ENCODE results near the gene ULK4.

The ULK4 gene

GRCh38 chr3:41660510-41660909, 301.4 kb downstream of the ULK4 start:
- no peaks in the 10 kb centered on the region for H3K36me3 ChIP-seq (ENCODE audit: low read depth)
- H3K27ac ChIP-seq (ENCODE audit: poor library complexity, severe bottlenecking): no peak overlapping the region
- H3K27me3 ChIP-seq (ENCODE audit: insufficient read depth, poor library complexity, severe bottlenecking): no peaks in the 10 kb centered on the region
- no peak for DNase-seq (ENCODE audit: low spot score)
- ATAC-seq (ENCODE audit: low read depth): no peak
- no peak overlapping the region for H3K4me3 ChIP-seq (ENCODE audit: severe bottlenecking)
- no peak for TF ChIP-seq CTCF (IDR thresholded peaks at IDR 0.05; ENCODE audit: poor library complexity, severe bottlenecking)
- no peaks in the 10 kb centered on the region for H3K4me1 ChIP-seq (ENCODE audit: insufficient read depth, poor library complexity, severe bottlenecking)
- no peaks in the 10 kb centered on the region for H3K9me3 ChIP-seq (ENCODE audit: severe bottlenecking)

DNA sequence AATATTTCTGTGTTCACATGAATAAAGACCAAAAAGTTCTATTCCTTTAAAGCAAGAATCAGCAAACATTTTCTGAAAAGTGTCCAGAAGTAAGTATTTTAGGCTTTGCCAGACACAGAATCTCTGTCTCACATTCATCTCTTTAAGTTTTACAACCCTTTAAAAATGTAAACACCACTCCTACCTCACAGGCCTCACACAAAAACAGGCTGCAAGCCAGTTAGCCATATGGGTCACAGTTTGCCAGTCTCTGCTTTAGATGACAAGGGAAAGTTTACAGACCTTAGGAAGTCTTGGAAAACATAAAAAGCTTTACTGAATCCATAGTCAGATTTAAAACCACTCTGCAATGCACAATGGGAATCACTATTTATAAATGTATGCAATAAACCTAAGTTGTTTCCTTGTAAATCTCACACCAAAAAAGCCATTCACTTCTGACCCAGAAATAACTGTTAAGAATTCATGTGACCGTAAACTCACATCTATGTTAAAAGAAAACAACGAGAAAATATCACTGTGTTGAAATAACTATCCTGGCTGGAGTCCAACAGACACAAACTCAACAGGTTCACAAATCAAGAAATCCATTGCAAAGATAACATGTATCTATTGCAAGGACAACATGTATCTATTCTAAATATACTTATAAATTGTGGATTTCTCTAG, 308.2 kb downstream of the ULK4 start:
- Histone ChIP-seq H3K27ac (ENCODE audit: poor library complexity, severe bottlenecking) (no peak overlapping the region), H3K36me3 (ENCODE audit: low read depth) (no peaks in the 10 kb centered on the region), H3K4me1 (ENCODE audit: insufficient read depth, poor library complexity, severe bottlenecking) (no peaks in the 10 kb centered on the region), H3K4me3 (ENCODE audit: severe bottlenecking) (no peak overlapping the region), H3K9me3 (ENCODE audit: severe bottlenecking) (no peaks in the 10 kb centered on the region), H3K27me3 (ENCODE audit: insufficient read depth, poor library complexity, severe bottlenecking) (no peaks in the 10 kb centered on the region)
- no peak for TF ChIP-seq CTCF (IDR thresholded peaks at IDR 0.05; ENCODE audit: poor library complexity, severe bottlenecking)
- DNase-seq (ENCODE audit: low spot score): no peak
- no peak for ATAC-seq (ENCODE audit: low read depth)

- no peaks in the 10 kb centered on the region for H3K36me3 ChIP-seq (ENCODE audit: low read depth)
- TF ChIP-seq CTCF (IDR thresholded peaks at IDR 0.05; ENCODE audit: poor library complexity, severe bottlenecking): no peak
- H3K27me3 ChIP-seq (ENCODE audit: insufficient read depth, poor library complexity, severe bottlenecking): no peaks in the 10 kb centered on the region
- DNase-seq (ENCODE audit: low spot score) (no peak), ATAC-seq (ENCODE audit: low read depth) (peak; percentile 14; the same call in 1 of the 3 replicates)
- no peak overlapping the region for H3K4me3 ChIP-seq (ENCODE audit: severe bottlenecking)
- H3K27ac ChIP-seq (ENCODE audit: poor library complexity, severe bottlenecking): no peak overlapping the region
- no peaks in the 10 kb centered on the region for H3K4me1 ChIP-seq (ENCODE audit: insufficient read depth, poor library complexity, severe bottlenecking)
- no peaks in the 10 kb centered on the region for H3K9me3 ChIP-seq (ENCODE audit: severe bottlenecking)
These were observed 309.0 kb downstream of the ULK4 start for GRCh38 chr3:41652931-41653330.

DNA sequence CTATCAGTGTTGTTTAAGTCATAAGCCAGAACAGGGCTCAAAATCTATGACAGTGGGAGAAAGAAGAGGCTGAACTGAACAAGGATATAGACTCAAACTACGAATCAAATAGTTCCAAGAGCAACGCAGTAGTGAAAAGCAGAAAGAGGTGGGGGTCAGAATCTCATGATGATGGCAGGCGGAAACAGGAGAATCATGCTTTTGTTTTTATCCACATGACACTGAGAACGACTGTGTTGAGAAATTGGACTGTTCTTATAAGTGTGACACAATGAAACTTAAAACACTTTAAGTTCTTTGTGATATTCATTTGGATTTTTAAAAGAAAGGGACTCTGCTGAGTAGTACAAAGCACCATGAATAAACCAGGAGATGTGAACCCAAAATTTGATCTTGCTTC, 309.4 kb downstream of the ULK4 start:
- Histone ChIP-seq H3K27me3 (ENCODE audit: insufficient read depth, poor library complexity, severe bottlenecking) (no peaks in the 10 kb centered on the region), H3K4me1 (ENCODE audit: insufficient read depth, poor library complexity, severe bottlenecking) (no peaks in the 10 kb centered on the region), H3K9me3 (ENCODE audit: severe bottlenecking) (no peaks in the 10 kb centered on the region), H3K27ac (ENCODE audit: poor library complexity, severe bottlenecking) (no peak overlapping the region), H3K4me3 (ENCODE audit: severe bottlenecking) (no peak overlapping the region), H3K36me3 (ENCODE audit: low read depth) (no peaks in the 10 kb centered on the region)
- DNase-seq (ENCODE audit: low spot score) (no peak), ATAC-seq (ENCODE audit: low read depth) (no peak)
- no peak for TF ChIP-seq CTCF (IDR thresholded peaks at IDR 0.05; ENCODE audit: poor library complexity, severe bottlenecking)

DNA sequence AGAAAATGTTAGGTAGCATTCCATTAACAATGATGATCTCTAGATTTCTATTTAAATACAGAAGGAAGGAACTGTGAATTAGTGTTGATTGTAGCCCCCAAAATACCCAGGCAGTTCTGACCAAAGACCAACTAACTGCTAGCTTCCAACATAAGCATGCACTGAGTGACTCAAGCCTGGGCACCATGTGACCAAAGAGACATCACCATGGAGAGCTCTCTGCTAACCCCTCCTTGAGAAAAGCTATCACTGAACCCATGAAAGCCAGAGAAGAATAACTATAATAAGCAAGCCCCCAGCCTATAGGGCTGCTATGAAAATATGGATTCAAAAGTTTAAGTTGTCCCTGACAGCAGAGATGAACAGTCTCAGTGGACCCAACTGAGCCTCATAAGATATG, 310.2 kb downstream of the ULK4 start:
- H3K4me1 ChIP-seq (ENCODE audit: insufficient read depth, poor library complexity, severe bottlenecking): no peaks in the 10 kb centered on the region
- no peak overlapping the region for H3K4me3 ChIP-seq (ENCODE audit: severe bottlenecking)
- DNase-seq (ENCODE audit: low spot score): no peak
- no peak for ATAC-seq (ENCODE audit: low read depth)
- no peaks in the 10 kb centered on the region for H3K36me3 ChIP-seq (ENCODE audit: low read depth)
- H3K9me3 ChIP-seq (ENCODE audit: severe bottlenecking): no peaks in the 10 kb centered on the region
- no peak for TF ChIP-seq CTCF (IDR thresholded peaks at IDR 0.05; ENCODE audit: poor library complexity, severe bottlenecking)
- no peak overlapping the region for H3K27ac ChIP-seq (ENCODE audit: poor library complexity, severe bottlenecking)
- no peaks in the 10 kb centered on the region for H3K27me3 ChIP-seq (ENCODE audit: insufficient read depth, poor library complexity, severe bottlenecking)
